GM21529 (cell line): ENCODE data around the gene SPDYE6.
A peak's percentile ranks its signal among the peaks of the same experiment; 100 is the strongest.
"Not testable (repeated sequence)": the region's sequence is repeated elsewhere in the genome, so short reads cannot be mapped to it uniquely, and the experiment has no call there.

Experiments used
- ATAC-seq: cut with Tn5 transposase; IDR thresholded peaks from one replicate; pipeline ENCODE4 v1.9.1; 2021; ENCODE audit not compliant: unreplicated experiment

SPDYE6 gene

GRCh38 chr7:102364394-102364886 is 8.2 kb upstream of the SPDYE6 start:
- ATAC-seq: not testable (repeated sequence)

GRCh38 chr7:102363549-102364393 is 7.5 kb upstream of the SPDYE6 start:
- ATAC-seq: peak; percentile 99

- not testable (repeated sequence) for ATAC-seq
Measured at GRCh38 chr7:102346983-102347382, 9.3 kb downstream of the SPDYE6 start.

- ATAC-seq: peak; percentile 68
Measured at GRCh38 chr7:102340599-102341368, 15.5 kb downstream of the SPDYE6 start.

GRCh38 chr7:102337420-102337819 is 18.8 kb downstream of the SPDYE6 start:
- ATAC-seq: not testable (repeated sequence)

GRCh38 chr7:102337002-102337401 is 19.2 kb downstream of the SPDYE6 start:
- ATAC-seq: not testable (repeated sequence)

GRCh38 chr7:102335574-102335973 is 20.7 kb downstream of the SPDYE6 start:
- ATAC-seq: not testable (repeated sequence)

- not testable (repeated sequence) for ATAC-seq
Measured at GRCh38 chr7:102330666-102331460, 25.4 kb downstream of the SPDYE6 start.

GRCh38 chr7:102329366-102329765 is 26.9 kb downstream of the SPDYE6 start:
- ATAC-seq: not testable (repeated sequence)

- not testable (repeated sequence) for ATAC-seq
Measured at GRCh38 chr7:102328863-102329262, 27.4 kb downstream of the SPDYE6 start.

GRCh38 chr7:102327183-102327582 is 29.1 kb downstream of the SPDYE6 start:
- not testable (repeated sequence) for ATAC-seq

- no peak for ATAC-seq
Measured at GRCh38 chr7:102326157-102326889, 29.9 kb downstream of the SPDYE6 start.

GRCh38 chr7:102325106-102325505 is 31.1 kb downstream of the SPDYE6 start:
- not testable (repeated sequence) for ATAC-seq

GRCh38 chr7:102323914-102324195 is 32.4 kb downstream of the SPDYE6 start:
- no peak for ATAC-seq

GRCh38 chr7:102322202-102322715 is 34.0 kb downstream of the SPDYE6 start:
- no peak for ATAC-seq

GRCh38 chr7:102321351-102322201 is 34.7 kb downstream of the SPDYE6 start:
- no peak for ATAC-seq

- ATAC-seq: no peak
Measured at GRCh38 chr7:102320601-102321350, 35.5 kb downstream of the SPDYE6 start.

- ATAC-seq: no peak
Measured at GRCh38 chr7:102320181-102320580, 36.1 kb downstream of the SPDYE6 start.

- no peak for ATAC-seq
Measured at GRCh38 chr7:102319671-102320070, 36.6 kb downstream of the SPDYE6 start.
